ENCODE measurements around the gene ATP6V1E1.
"Not testable (repeated sequence)": the region's sequence is repeated elsewhere in the genome, so short reads cannot be mapped to it uniquely, and the experiment has no call there.

ATP6V1E1 gene

DNA sequence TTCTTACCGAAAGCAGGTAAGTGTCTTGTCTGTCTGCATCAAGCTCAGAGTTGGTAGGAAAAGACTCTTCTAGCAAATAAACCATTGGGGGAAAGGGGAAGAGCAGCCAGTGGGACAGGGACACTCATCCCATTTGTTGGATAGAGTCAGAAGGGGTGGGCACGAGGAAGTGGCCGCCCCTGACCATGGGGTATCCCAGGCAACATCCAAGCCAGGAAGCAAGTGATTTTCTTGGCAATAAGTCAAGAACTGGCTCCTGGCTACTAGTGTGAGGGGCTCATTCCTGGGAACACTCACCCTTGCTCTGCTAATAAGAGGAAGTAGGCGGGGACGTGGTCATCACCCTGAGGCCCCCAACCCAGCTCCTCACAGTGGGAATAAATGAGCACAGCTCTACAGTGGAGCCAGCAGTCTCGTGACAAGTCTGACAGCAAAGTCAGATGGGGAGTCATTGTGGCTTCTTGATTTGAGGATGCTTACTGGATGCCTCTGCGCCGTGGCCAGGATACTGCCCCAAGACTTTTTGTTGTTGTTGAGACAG, 58.5 kb downstream of the ATP6V1E1 start (continued):
- TF ChIP-seq, protein P1, sequence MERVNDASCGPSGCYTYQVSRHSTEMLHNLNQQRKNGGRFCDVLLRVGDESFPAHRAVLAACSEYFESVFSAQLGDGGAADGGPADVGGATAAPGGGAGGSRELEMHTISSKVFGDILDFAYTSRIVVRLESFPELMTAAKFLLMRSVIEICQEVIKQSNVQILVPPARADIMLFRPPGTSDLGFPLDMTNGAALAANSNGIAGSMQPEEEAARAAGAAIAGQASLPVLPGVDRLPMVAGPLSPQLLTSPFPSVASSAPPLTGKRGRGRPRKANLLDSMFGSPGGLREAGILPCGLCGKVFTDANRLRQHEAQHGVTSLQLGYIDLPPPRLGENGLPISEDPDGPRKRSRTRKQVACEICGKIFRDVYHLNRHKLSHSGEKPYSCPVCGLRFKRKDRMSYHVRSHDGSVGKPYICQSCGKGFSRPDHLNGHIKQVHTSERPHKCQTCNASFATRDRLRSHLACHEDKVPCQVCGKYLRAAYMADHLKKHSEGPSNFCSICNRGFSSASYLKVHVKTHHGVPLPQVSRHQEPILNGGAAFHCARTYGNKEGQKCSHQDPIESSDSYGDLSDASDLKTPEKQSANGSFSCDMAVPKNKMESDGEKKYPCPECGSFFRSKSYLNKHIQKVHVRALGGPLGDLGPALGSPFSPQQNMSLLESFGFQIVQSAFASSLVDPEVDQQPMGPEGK (CRISPR knock-in tag; IDR thresholded peaks at IDR 0.05; ENCODE audit: borderline replicate concordance): no peak
- TF ChIP-seq ZNF8 (CRISPR knock-in tag; IDR thresholded peaks at IDR 0.05): no peak
- TF ChIP-seq ZNF565 (CRISPR knock-in tag; conservative IDR thresholded peaks at IDR 0.05; ENCODE audit: low read depth): no peak
- no peak for TF ChIP-seq GLIS3 (CRISPR knock-in tag; IDR thresholded peaks at IDR 0.05)
- no peak for TF ChIP-seq ESRRG (CRISPR knock-in tag; IDR thresholded peaks at IDR 0.05)

DNA sequence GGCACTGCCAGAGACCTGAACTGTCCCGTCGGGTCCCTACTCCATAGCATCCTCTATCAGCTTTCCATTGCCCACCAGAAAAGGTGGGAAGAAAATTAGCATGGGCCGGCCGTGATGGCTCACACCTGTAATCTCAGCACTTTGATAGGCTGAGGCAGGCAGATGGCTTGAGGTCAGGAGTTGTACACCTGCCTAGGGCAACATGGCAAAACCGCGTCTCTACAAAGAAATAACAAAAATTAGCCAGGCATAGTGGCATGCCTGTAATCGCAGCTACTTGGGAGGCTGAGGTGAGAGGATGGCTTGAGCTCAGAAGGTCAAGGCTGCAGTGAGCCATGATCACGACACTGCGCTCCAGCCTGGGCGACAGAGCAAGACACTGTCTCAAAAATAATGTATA, 61.8 kb downstream of the ATP6V1E1 start:
- ATAC-seq: no peak
- TF ChIP-seq CSDC2 (CRISPR knock-in tag; IDR thresholded peaks at IDR 0.05) (no peak), TOX (CRISPR knock-in tag; IDR thresholded peaks at IDR 0.05; ENCODE audit: borderline replicate concordance) (no peak), ZNF8 (CRISPR knock-in tag; IDR thresholded peaks at IDR 0.05) (no peak), PPARA (CRISPR knock-in tag; IDR thresholded peaks at IDR 0.05; ENCODE audit: borderline replicate concordance) (no peak)

DNA sequence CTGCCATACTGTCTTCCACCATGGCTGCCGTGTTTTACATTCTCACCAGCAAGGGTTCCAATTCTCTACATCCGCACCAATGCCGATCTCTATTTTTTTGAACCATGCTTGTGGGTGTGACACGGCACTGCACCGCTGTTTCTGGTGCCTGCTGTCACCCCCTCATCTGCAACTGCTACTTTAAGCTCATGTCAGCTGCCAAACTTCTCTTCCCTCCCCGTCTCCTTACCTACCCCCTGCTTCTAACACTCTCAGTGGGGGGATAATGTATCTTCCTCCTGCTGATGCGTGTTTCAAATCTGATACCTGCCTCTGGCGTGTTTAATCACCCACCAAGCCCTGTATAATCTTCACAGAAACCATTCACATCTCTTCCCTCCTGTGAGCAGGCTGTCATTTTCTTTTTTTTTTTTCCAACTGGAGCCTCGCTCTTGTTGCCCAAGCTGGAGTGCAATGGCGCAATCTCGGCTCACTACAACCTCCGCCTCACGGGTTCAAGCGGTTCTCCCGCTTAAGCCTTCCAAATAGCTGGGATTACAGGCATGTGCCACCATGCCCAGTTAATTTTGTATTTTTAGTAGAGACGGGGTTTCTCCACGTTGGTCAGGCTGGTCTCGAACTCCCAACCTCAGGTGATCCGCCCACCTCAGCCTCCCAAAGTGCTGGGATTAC, 62.4 kb downstream of the ATP6V1E1 start:
- ATAC-seq: not testable (repeated sequence)

DNA sequence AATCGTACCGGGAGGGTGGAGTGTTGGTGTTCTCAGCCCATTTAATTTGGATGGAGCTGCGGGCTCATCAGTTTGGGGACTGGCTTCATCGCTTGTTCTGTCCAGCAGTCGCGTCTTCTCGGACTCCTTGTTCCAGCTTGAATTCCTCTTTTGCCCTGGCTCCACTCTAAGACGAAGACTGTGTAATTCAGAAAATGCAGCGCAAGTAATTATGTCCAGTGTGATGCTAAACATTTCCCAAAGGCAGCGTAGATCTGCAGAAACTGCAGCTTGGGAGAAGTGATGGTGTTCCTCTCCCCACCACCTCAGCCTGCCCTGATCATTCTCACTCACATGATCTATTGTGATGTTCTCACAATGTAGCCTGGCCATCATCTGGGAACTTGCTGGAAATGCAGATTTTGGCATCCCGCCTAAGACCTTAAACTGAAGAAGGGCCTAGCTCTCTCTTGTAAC, 64.6 kb downstream of the ATP6V1E1 start:
- TF ChIP-seq, protein P2, sequence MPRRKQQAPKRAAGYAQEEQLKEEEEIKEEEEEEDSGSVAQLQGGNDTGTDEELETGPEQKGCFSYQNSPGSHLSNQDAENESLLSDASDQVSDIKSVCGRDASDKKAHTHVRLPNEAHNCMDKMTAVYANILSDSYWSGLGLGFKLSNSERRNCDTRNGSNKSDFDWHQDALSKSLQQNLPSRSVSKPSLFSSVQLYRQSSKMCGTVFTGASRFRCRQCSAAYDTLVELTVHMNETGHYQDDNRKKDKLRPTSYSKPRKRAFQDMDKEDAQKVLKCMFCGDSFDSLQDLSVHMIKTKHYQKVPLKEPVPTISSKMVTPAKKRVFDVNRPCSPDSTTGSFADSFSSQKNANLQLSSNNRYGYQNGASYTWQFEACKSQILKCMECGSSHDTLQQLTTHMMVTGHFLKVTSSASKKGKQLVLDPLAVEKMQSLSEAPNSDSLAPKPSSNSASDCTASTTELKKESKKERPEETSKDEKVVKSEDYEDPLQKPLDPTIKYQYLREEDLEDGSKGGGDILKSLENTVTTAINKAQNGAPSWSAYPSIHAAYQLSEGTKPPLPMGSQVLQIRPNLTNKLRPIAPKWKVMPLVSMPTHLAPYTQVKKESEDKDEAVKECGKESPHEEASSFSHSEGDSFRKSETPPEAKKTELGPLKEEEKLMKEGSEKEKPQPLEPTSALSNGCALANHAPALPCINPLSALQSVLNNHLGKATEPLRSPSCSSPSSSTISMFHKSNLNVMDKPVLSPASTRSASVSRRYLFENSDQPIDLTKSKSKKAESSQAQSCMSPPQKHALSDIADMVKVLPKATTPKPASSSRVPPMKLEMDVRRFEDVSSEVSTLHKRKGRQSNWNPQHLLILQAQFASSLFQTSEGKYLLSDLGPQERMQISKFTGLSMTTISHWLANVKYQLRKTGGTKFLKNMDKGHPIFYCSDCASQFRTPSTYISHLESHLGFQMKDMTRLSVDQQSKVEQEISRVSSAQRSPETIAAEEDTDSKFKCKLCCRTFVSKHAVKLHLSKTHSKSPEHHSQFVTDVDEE (CRISPR knock-in tag; IDR thresholded peaks at IDR 0.05): no peak
- TF ChIP-seq, protein P1 (CRISPR knock-in tag; IDR thresholded peaks at IDR 0.05; ENCODE audit: borderline replicate concordance): no peak
- TF ChIP-seq, protein P3, sequence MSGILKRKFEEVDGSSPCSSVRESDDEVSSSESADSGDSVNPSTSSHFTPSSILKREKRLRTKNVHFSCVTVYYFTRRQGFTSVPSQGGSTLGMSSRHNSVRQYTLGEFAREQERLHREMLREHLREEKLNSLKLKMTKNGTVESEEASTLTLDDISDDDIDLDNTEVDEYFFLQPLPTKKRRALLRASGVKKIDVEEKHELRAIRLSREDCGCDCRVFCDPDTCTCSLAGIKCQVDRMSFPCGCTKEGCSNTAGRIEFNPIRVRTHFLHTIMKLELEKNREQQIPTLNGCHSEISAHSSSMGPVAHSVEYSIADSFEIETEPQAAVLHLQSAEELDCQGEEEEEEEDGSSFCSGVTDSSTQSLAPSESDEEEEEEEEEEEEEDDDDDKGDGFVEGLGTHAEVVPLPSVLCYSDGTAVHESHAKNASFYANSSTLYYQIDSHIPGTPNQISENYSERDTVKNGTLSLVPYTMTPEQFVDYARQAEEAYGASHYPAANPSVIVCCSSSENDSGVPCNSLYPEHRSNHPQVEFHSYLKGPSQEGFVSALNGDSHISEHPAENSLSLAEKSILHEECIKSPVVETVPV (CRISPR knock-in tag; IDR thresholded peaks at IDR 0.05): no peak
- no peak for TF ChIP-seq ESRRG (CRISPR knock-in tag; IDR thresholded peaks at IDR 0.05)
- no peak for TF ChIP-seq PPARA (CRISPR knock-in tag; IDR thresholded peaks at IDR 0.05; ENCODE audit: borderline replicate concordance)
- TF ChIP-seq, protein P4, sequence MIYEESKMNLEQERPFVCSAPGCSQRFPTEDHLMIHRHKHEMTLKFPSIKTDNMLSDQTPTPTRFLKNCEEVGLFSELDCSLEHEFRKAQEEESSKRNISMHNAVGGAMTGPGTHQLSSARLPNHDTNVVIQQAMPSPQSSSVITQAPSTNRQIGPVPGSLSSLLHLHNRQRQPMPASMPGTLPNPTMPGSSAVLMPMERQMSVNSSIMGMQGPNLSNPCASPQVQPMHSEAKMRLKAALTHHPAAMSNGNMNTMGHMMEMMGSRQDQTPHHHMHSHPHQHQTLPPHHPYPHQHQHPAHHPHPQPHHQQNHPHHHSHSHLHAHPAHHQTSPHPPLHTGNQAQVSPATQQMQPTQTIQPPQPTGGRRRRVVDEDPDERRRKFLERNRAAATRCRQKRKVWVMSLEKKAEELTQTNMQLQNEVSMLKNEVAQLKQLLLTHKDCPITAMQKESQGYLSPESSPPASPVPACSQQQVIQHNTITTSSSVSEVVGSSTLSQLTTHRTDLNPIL (CRISPR knock-in tag; IDR thresholded peaks at IDR 0.05; ENCODE audit: low read depth): no peak
- no peak for TF ChIP-seq ARNTL (CRISPR knock-in tag; IDR thresholded peaks at IDR 0.05; ENCODE audit: borderline replicate concordance, low read depth)
- TF ChIP-seq RARB (CRISPR knock-in tag; IDR thresholded peaks at IDR 0.05): no peak
- ATAC-seq: peak; percentile 61; the same call in 2 of the 3 replicates

Measured in SK-N-SH treated with all-trans-retinoic acid at 6 μM for 48 hours (cell line).